ENCODE data around the gene NACA2.

The NACA2 gene

DNA sequence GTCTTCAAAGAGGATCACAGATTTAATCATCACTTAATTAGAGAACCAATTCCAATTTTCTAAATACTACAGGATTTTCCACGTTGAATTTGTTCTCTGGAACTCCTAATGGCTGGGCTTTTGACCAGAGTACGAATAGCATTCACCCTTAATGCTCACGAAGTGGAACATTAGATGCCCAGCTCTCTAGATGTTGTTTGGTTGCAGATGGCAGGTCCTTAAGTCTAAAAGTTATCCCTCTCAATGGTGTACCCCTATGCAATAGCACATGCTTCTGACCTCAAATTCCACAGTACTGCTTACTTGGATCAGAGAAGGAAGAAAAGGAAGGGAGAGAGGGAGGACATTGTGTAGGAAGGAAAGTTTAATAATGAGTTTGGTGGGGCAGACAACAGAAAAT is 8.6 kb upstream of the NACA2 start:
- DNase-seq, result no peak
- Mint-ChIP-seq H3K4me1 (no peaks in the 10 kb centered on the region), H3K27ac (no peak overlapping the region), H3K9me3 (no peaks in the 10 kb centered on the region), H3K27me3 (ENCODE audit: low read depth, poor library complexity) (peaks cover 10% of the 10 kb centered on the region), H3K4me3 (no peak overlapping the region), H3K36me3 (ENCODE audit: low read depth) (no peaks in the 10 kb centered on the region)
- TF ChIP-seq, protein P1, sequence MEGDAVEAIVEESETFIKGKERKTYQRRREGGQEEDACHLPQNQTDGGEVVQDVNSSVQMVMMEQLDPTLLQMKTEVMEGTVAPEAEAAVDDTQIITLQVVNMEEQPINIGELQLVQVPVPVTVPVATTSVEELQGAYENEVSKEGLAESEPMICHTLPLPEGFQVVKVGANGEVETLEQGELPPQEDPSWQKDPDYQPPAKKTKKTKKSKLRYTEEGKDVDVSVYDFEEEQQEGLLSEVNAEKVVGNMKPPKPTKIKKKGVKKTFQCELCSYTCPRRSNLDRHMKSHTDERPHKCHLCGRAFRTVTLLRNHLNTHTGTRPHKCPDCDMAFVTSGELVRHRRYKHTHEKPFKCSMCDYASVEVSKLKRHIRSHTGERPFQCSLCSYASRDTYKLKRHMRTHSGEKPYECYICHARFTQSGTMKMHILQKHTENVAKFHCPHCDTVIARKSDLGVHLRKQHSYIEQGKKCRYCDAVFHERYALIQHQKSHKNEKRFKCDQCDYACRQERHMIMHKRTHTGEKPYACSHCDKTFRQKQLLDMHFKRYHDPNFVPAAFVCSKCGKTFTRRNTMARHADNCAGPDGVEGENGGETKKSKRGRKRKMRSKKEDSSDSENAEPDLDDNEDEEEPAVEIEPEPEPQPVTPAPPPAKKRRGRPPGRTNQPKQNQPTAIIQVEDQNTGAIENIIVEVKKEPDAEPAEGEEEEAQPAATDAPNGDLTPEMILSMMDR (IDR thresholded peaks at IDR 0.05), result no peak

DNA sequence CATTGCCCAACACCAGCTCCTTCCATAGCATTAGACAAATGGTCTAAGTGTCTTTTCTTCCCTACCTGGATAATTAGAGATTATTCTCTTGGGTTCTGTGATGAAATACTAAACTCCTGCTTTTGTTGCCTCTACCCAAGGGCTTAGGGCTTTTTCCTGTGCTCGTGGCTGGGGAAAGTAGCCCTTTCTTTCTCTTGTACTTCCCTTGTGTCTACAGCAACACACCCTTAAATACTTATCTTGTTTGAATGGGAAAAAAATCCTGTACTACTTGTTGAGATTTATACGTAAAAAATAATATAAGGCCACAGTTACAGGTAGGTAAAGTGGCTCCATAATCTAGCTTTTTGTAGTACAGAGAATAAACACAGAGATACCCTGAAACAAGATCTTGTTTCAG is 7.0 kb upstream of the NACA2 start:
- no peaks in the 10 kb centered on the region for H3K9me3 Mint-ChIP-seq
- peaks cover 7% of the 10 kb centered on the region for H3K4me1 Mint-ChIP-seq
- H3K27ac Mint-ChIP-seq, result no peak overlapping the region
- peaks cover 17% of the 10 kb centered on the region for H3K27me3 Mint-ChIP-seq (ENCODE audit: low read depth, poor library complexity)
- no peak for DNase-seq
- TF ChIP-seq, protein P1 (IDR thresholded peaks at IDR 0.05), result no peak
- H3K36me3 Mint-ChIP-seq (ENCODE audit: low read depth), result no peaks in the 10 kb centered on the region
- no peak overlapping the region for H3K4me3 Mint-ChIP-seq

DNA sequence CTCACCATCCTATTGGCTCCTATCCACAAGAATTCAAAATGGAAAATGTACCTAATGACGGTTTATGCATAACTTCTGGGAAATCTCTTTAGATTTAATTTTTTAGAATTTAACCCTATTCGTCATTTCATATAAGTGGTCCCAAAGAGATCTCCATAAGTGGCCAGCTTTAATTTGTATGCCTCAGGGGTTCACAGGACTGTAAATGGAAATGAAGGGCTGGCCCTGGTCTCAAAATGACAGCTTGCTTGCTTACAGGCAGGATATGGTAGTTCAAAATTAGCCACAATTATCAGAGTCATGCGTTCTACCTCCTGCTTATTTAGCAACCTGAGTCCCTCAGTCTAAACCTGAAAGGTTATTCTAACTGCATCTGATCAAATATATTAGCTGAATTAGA is 6.6 kb upstream of the NACA2 start:
- no peak overlapping the region for H3K27ac Mint-ChIP-seq
- TF ChIP-seq, protein P1 (IDR thresholded peaks at IDR 0.05), result no peak
- no peak for DNase-seq

DNA sequence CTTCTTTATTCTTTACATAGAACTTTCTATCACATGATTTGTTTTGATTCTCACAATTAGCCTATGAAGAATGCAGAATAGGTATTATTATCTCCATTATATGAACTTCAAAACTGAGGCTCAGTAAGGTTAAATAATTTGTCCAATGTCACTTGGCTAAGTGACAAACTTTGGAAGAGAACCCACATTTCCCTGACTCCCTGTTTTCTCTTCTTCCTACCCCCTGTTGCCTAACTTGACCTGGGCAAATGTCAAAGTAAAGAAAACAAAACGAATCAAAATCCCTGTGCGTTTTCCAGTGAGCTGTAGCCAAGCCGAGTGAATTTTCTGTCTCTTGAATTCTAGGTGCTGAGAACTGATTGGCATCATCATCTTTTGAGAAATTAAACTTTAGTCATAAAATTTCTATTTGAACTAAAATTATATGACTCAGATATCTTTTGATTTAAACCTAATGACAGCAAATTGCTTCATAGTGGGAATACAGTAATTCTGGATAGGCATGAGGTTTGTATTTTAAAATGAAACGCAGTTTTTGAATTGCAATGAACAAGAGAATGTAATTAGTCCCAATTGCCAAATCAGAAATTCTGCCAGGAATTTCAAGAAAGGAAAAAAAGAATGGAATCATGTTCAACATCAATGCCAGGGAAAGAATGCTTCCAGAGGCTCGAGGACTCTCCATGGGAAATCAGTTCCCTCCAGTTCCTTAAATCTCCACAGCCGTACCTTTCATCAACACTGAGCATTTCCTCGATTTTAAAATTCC is 4.6 kb upstream of the NACA2 start:
- TF ChIP-seq, protein P1 (IDR thresholded peaks at IDR 0.05), result no peak
- H3K36me3 Mint-ChIP-seq (ENCODE audit: low read depth), result no peaks in the 10 kb centered on the region
- H3K9me3 Mint-ChIP-seq, result no peaks in the 10 kb centered on the region
- no peak for DNase-seq
- no peak overlapping the region for H3K4me3 Mint-ChIP-seq
- peaks cover 8% of the 10 kb centered on the region for H3K4me1 Mint-ChIP-seq
- H3K27me3 Mint-ChIP-seq (ENCODE audit: low read depth, poor library complexity), result peaks cover 16% of the 10 kb centered on the region
- H3K27ac Mint-ChIP-seq, result no peak overlapping the region

More for the DNA sequence above, 6.6 kb upstream of the NACA2 start:
- H3K27me3 Mint-ChIP-seq (ENCODE audit: low read depth, poor library complexity), result peaks cover 19% of the 10 kb centered on the region
- no peaks in the 10 kb centered on the region for H3K9me3 Mint-ChIP-seq
- peaks cover 8% of the 10 kb centered on the region for H3K4me1 Mint-ChIP-seq
- H3K36me3 Mint-ChIP-seq (ENCODE audit: low read depth), result no peaks in the 10 kb centered on the region
- H3K4me3 Mint-ChIP-seq, result no peak overlapping the region

DNA sequence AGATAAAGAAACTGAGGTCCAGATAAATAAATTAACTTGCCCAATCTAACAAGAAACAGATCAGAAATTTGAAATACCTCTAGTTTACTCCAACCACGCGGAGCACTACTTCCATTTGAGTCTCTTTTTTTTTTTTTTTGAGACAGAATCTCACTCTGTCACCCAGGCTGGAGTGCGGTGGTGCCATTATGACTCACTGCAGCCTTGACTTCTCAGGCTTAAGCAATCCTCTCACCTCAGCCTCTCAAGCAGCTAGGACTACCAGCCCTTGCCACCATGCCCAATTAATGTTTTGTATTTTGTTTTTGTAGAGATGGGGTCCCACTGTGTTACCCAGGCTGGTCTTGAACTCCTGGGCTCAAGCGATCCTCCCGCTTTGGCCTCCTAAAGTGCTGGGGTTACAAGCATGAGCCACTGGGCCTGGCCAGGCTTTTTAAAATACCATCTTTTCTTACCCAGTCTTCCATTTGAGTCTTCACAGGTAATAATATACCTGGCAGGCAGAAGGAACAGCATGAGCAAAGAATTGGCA is 3.3 kb upstream of the NACA2 start:
- H3K27me3 Mint-ChIP-seq (ENCODE audit: low read depth, poor library complexity), result peaks cover 16% of the 10 kb centered on the region
- no peaks in the 10 kb centered on the region for H3K36me3 Mint-ChIP-seq (ENCODE audit: low read depth)

More for the DNA sequence above, 3.3 kb upstream of the NACA2 start:
- Mint-ChIP-seq H3K9me3 (no peaks in the 10 kb centered on the region), H3K4me3 (no peak overlapping the region), H3K27ac (no peak overlapping the region), H3K4me1 (peaks cover 8% of the 10 kb centered on the region)
- no peak for DNase-seq
- TF ChIP-seq, protein P1 (IDR thresholded peaks at IDR 0.05), result no peak
